Effector memory CD4-positive, alpha-beta T cell (primary cell): ENCODE measurements around the gene LAMC3.

Experiments used
- DNase-seq, 3 donors: peaks; one replicate each; pipeline ENCODE4 v3.0.0-alpha.2; 2020
- H3K27ac ChIP-seq: 2 replicates; pipeline ENCODE4 v1.7.0; 2013; ENCODE audit warnings: mild to moderate bottlenecking, low read length, moderate library complexity; ENCODE audit not compliant: insufficient read depth, poor library complexity, severe bottlenecking
- H3K27me3 ChIP-seq: replicated peaks from 2 replicates; pipeline ENCODE4 v1.7.0; 2013; ENCODE audit warnings: mild to moderate bottlenecking, low read length; ENCODE audit not compliant: insufficient read depth, control insufficient read depth, poor library complexity, severe bottlenecking
- H3K36me3 ChIP-seq: 2 replicates; pipeline ENCODE4 v1.7.0; 2013; ENCODE audit warnings: mild to moderate bottlenecking, low read length, moderate library complexity; ENCODE audit not compliant: control insufficient read depth, insufficient read depth
- H3K4me1 ChIP-seq: 2 replicates; pipeline ENCODE4 v1.7.0; 2013; ENCODE audit warnings: low read length, mild to moderate bottlenecking; ENCODE audit not compliant: control insufficient read depth, insufficient read depth, poor library complexity, severe bottlenecking
- H3K4me3 ChIP-seq: 2 replicates; pipeline ENCODE4 v1.7.0; 2013; ENCODE audit warnings: low read length, low read depth, mild to moderate bottlenecking; ENCODE audit not compliant: insufficient read depth, poor library complexity, severe bottlenecking
- H3K9me3 ChIP-seq: 2 replicates; pipeline ENCODE4 v1.7.0; 2013; ENCODE audit warnings: mild to moderate bottlenecking, low read length, moderate library complexity; ENCODE audit not compliant: control insufficient read depth

Gene LAMC3

GRCh38 chr9:130986356-130986965 lies 22.5 kb upstream of the LAMC3 start:
- no peak overlapping the region for H3K27ac ChIP-seq
- DNase-seq, result no peak
- no peaks in the 10 kb centered on the region for H3K9me3 ChIP-seq
- no peak overlapping the region for H3K4me3 ChIP-seq
- no peaks in the 10 kb centered on the region for H3K4me1 ChIP-seq
- no peaks in the 10 kb centered on the region for H3K36me3 ChIP-seq
- no peaks in the 10 kb centered on the region for H3K27me3 ChIP-seq

GRCh38 chr9:130987054-130987453 lies 21.9 kb upstream of the LAMC3 start:
- no peak for DNase-seq
- Histone ChIP-seq H3K27ac (no peak overlapping the region), H3K36me3 (no peaks in the 10 kb centered on the region), H3K4me1 (no peaks in the 10 kb centered on the region), H3K27me3 (no peaks in the 10 kb centered on the region), H3K4me3 (no peak overlapping the region), H3K9me3 (no peaks in the 10 kb centered on the region)

DNA sequence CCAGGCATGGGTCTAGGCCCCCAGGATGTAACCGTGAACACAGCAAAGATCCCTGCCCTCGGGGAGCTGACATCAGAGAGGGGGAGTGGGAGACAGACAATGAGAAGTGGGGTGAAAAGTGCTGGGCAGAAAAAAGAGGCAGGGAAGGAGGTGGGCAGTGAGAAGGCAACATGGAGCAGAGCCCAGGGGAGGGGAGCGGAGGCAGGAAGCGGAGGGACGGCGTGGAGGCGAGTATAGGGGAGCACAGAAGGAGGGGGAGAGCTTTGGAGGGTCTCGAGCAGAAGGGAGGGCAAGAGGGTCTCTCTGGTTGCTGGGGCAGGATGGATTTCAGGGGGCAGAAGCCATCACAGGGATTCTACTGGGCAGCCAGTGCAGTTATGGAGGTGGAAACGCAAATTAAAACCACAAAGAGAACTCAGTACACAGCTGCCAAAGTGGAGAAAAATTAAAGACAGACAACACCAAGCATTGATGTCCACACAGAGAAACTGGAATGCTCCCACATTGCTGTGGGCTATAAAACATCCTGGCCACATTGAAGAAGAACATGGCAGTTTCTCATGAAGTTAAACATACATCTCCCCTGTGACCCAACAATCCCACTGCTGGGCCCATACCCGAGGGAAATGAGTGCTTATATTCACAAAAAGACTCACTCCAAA lies 21.1 kb upstream of the LAMC3 start:
- H3K4me1 ChIP-seq, result no peaks in the 10 kb centered on the region
- no peaks in the 10 kb centered on the region for H3K27me3 ChIP-seq
- no peak overlapping the region for H3K27ac ChIP-seq
- no peaks in the 10 kb centered on the region for H3K36me3 ChIP-seq
- no peaks in the 10 kb centered on the region for H3K9me3 ChIP-seq
- no peak overlapping the region for H3K4me3 ChIP-seq
- DNase-seq, result no peak

GRCh38 chr9:130988400-130988747 lies 20.6 kb upstream of the LAMC3 start:
- Histone ChIP-seq H3K36me3 (no peaks in the 10 kb centered on the region), H3K4me1 (no peaks in the 10 kb centered on the region), H3K27me3 (no peaks in the 10 kb centered on the region), H3K4me3 (no peak overlapping the region), H3K27ac (no peak overlapping the region), H3K9me3 (no peaks in the 10 kb centered on the region)
- DNase-seq, result no peak

- Histone ChIP-seq H3K27me3 (no peaks in the 10 kb centered on the region), H3K4me1 (no peaks in the 10 kb centered on the region), H3K36me3 (no peaks in the 10 kb centered on the region), H3K4me3 (no peak overlapping the region), H3K9me3 (no peaks in the 10 kb centered on the region), H3K27ac (no peak overlapping the region)
- DNase-seq, result no peak
Measured at GRCh38 chr9:130988905-130989304, 20.1 kb upstream of the LAMC3 start.

- no peaks in the 10 kb centered on the region for H3K4me1 ChIP-seq
- H3K27me3 ChIP-seq, result no peaks in the 10 kb centered on the region
- no peaks in the 10 kb centered on the region for H3K9me3 ChIP-seq
- no peak for DNase-seq
- H3K36me3 ChIP-seq, result no peaks in the 10 kb centered on the region
- H3K27ac ChIP-seq, result no peak overlapping the region
- no peak overlapping the region for H3K4me3 ChIP-seq
Measured at GRCh38 chr9:130989391-130989790, 19.6 kb upstream of the LAMC3 start.

DNA sequence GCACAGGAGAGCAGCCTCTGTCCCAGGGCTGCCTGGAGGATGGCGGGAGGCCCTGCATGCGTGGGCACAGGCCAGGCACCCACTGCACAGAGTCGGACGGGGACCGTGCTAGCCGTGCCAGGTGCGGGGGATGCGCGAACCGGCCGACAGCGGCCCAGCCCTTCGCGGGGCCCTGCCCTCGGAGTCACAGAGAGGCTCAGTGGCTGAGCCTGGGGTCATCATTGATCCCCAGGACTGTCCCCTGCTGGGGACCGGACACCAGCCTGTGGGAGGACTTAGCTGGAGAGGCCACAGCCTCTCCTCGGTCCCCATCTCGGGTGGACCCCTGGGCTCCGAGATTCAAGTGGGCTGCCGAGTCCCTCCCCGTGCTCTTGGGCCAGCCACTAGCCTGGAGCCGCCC lies 19.1 kb upstream of the LAMC3 start:
- no peaks in the 10 kb centered on the region for H3K9me3 ChIP-seq
- no peak overlapping the region for H3K4me3 ChIP-seq
- H3K36me3 ChIP-seq, result no peaks in the 10 kb centered on the region
- H3K4me1 ChIP-seq, result no peaks in the 10 kb centered on the region
- H3K27ac ChIP-seq, result no peak overlapping the region
- no peaks in the 10 kb centered on the region for H3K27me3 ChIP-seq
- no peak for DNase-seq

DNA sequence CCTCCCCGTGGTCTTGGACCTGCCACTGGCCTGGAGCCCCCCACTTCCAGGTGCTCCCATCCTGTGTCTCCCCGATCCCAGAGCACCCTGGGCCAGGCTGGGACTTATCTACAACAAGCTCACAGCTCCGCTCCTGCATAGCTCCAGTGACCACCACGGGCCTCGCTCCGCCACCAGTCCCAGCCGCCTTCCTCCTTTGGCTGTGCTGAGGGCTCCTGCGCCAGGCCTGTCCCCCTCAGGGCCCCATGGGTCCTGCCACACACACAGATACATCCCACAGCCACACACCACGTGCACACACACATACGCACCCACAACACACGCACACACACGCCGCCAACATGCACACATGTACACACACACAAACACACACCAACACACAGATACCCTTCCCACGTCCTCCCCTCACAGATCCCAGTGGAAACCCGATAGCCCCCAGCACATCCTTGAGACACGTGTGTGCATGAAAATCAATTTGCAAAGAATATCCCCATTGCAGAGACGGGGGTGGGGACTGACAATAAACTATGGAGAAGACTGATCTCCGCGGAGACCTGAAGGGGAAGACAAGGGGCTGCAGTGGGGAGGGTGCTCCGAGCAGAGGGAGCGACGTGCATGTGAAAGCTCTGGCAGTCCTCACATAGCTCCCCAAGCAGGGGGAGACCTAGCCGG lies 18.5 kb upstream of the LAMC3 start:
- Histone ChIP-seq H3K27ac (no peak overlapping the region), H3K27me3 (no peaks in the 10 kb centered on the region), H3K4me1 (no peaks in the 10 kb centered on the region), H3K4me3 (no peak overlapping the region), H3K9me3 (no peaks in the 10 kb centered on the region), H3K36me3 (no peaks in the 10 kb centered on the region)
- DNase-seq, result no peak

GRCh38 chr9:130990978-130991777 lies 17.8 kb upstream of the LAMC3 start:
- Histone ChIP-seq H3K4me3 (no peak overlapping the region), H3K4me1 (no peaks in the 10 kb centered on the region), H3K27ac (no peak overlapping the region), H3K9me3 (no peaks in the 10 kb centered on the region), H3K36me3 (no peaks in the 10 kb centered on the region), H3K27me3 (no peaks in the 10 kb centered on the region)
- DNase-seq, result no peak
